Muscle layer of colon (tissue), 2 donors: ENCODE data around the gene AGPAT2.

Source experiments
- H3K27ac ChIP-seq: one replicate; pipeline ENCODE4 v1.7.0; 2013; ENCODE audit warnings: low read depth, mild to moderate bottlenecking, low read length, moderate library complexity
- H3K27me3 ChIP-seq, 2 donors: one replicate each; pipeline ENCODE4 v1.7.0; 2013; ENCODE audit warnings: low read length in 2 of 2, mild to moderate bottlenecking in 2 of 2; ENCODE audit not compliant: insufficient read depth in 2 of 2, control insufficient read depth in 1 of 2
- H3K36me3 ChIP-seq: one replicate; pipeline ENCODE4 v1.7.0; 2013; ENCODE audit warnings: mild to moderate bottlenecking, low read length; ENCODE audit not compliant: insufficient read depth
- H3K4me1 ChIP-seq: one replicate; pipeline ENCODE4 v1.7.0; 2013; ENCODE audit warnings: mild to moderate bottlenecking, low read length; ENCODE audit not compliant: insufficient read depth
- H3K4me3 ChIP-seq, 2 donors: one replicate each; pipeline ENCODE4 v1.7.0; 2013; ENCODE audit warnings: low read length in 2 of 2, low read depth in 1 of 2, mild to moderate bottlenecking in 1 of 2, moderate library complexity in 1 of 2
- H3K9ac ChIP-seq: one replicate; pipeline ENCODE4 v1.7.0; 2013; ENCODE audit warnings: low read length
- H3K9me3 ChIP-seq: one replicate; pipeline ENCODE4 v1.7.0; 2013; ENCODE audit warnings: mild to moderate bottlenecking, low read length
- donor health status: abdominal sarcoma.
- donor health status: Adenocarcinoma of cecum.

Gene AGPAT2

DNA sequence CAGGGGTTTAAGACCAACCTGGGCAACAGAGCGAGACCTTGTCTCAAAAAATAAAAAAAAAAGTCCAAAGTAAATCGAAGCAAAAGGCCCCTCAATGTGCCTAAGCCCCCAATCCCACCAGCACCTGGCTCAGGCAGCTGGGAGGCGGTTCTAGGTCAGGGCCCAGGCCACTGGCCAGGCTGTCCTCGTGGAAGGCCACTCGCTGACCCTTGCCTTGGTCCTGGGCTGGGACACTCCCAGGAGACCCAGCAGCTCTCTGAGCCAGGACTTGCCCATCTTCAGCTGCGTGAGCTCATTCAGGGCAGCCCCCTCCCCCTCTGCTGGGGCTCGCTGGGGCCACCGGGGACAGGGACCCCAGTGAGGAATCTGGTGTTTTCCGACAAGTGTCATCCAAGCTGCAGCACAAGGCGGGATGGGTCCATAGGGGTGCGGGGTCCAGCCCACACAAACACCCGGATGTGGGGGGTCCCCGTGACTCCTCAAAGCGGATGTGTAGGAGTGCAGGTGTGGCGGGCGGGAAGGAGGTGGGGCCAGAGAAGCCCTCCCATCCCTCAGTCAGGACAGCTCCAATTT is 4.0 kb downstream of the AGPAT2 start:
- Histone ChIP-seq H3K36me3 (no peaks in the 10 kb centered on the region), H3K4me3 (no peak overlapping the region), H3K9me3 (no peaks in the 10 kb centered on the region), H3K4me1 (peaks cover 21% of the 10 kb centered on the region), H3K27me3 (no peaks in the 10 kb centered on the region), H3K9ac (no peak overlapping the region), H3K27ac (no peak overlapping the region)

DNA sequence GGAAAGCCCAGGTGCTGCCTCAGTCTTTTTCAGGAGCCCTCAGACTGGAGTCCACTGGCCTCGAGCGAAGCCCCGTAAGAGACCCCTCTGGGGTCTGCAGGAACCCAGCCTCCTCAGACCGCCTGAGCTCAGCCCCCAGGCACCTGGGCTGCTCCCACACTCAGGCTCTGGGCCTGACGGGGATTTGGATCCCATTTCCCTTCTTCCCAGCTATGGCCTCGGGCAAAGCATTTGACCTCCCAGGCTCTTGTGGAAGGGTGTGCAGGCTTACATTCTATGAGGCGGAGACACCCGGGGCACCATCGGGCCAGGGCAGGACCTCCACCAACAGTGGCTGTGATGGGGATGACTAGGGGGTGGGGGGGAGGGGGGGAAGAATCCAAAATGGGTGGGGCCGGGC is 4.5 kb downstream of the AGPAT2 start:
- H3K4me3 ChIP-seq: no peak overlapping the region
- H3K9me3 ChIP-seq: no peaks in the 10 kb centered on the region
- no peak overlapping the region for H3K9ac ChIP-seq
- H3K36me3 ChIP-seq: no peaks in the 10 kb centered on the region
- H3K27ac ChIP-seq: no peak overlapping the region
- peaks cover 16% of the 10 kb centered on the region for H3K4me1 ChIP-seq
- H3K27me3 ChIP-seq: no peaks in the 10 kb centered on the region

DNA sequence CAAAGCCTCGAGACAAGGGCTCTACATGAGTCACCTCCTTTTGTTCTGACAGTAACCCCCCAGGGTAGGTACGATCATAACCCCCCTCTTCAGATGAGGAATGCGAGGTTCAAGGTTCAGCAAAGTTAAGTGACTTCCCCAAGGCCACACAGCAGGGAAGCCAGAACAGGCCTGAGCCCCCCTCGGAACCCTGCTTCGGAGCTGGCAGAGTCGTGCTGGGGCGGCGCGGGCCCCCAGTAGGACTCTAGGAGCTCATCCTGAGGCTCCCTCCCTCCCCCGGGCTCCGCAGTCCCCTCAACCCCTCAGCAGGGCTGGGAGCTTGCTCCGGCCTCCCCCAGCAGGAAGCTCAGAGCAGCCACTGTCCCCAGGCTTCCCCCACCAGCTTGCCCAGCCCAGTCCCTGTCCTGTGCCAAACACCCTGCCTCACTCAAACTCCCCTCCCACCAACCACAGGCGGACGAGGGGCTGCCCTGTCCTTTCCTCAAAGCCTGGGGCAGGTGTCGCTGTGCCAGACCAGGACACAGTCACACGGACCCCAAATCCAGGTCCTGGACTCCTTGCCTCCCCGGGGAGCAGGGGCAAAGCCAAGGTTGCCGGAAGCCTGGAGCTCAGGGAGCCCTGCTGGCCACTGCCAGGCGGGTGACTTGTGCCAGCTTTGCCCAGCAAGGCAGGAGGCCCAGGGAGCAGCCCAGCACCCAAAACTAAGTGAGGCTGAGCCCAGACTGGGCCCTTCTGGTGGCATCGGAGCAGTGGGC is 5.1 kb downstream of the AGPAT2 start:
- no peaks in the 10 kb centered on the region for H3K27me3 ChIP-seq
- H3K9me3 ChIP-seq: no peaks in the 10 kb centered on the region
- H3K4me1 ChIP-seq: peaks cover 16% of the 10 kb centered on the region
- no peak overlapping the region for H3K4me3 ChIP-seq
- no peak overlapping the region for H3K27ac ChIP-seq
- H3K9ac ChIP-seq: no peak overlapping the region
- no peaks in the 10 kb centered on the region for H3K36me3 ChIP-seq

DNA sequence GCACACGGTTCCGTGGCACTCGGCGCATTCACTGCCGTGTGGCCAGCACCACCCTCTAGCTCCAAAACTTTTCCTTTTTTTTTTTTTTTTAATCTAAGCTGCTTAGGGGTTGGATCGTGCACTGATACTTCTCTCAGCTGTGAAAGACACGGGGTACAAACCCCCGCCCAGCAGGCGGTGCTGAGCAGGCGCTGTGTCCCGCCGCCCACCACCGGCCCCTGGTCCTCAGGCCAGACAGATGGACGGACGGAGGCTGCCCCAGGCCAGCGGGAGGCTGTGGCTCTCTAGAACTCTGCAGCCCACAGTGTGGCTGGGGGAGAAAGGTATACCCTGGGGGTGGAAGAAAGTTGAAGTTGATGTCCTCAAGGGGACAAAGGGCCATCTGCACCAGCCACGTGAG is 6.2 kb downstream of the AGPAT2 start:
- H3K4me1 ChIP-seq: peaks cover 12% of the 10 kb centered on the region
- H3K36me3 ChIP-seq: no peaks in the 10 kb centered on the region
- H3K27me3 ChIP-seq: no peaks in the 10 kb centered on the region
- H3K9me3 ChIP-seq: no peaks in the 10 kb centered on the region
- H3K4me3 ChIP-seq: no peak overlapping the region
- H3K27ac ChIP-seq: no peak overlapping the region
- no peak overlapping the region for H3K9ac ChIP-seq

DNA sequence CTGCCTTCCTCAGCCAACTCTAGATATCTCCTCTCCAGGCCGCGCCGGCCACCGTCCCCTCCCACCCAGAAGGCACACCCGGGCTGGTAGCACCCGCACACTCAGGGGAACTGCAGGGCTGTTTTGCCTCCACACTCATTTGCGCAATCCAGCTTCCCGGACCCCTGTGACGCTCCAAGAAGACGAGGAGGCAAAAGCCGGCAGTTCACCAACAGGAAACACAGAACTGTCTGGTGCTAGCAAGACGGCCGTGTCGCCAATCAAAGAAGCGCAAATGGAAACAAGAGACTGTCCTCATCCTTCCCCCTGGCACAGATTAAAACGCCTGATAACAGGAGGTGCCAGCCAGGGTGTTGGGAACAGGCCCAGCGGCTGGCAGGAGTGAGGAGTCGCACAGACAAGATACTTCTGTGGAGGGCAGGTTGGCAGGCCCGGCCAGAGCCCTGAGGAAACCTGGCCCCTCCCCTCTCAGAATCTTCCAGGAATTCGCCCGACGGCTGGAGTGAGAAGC is 7.8 kb downstream of the AGPAT2 start:
- Histone ChIP-seq H3K27ac (no peak overlapping the region), H3K9me3 (no peaks in the 10 kb centered on the region), H3K9ac (no peak overlapping the region), H3K36me3 (no peaks in the 10 kb centered on the region), H3K27me3 (no peaks in the 10 kb centered on the region), H3K4me1 (no peaks in the 10 kb centered on the region), H3K4me3 (no peak overlapping the region)

DNA sequence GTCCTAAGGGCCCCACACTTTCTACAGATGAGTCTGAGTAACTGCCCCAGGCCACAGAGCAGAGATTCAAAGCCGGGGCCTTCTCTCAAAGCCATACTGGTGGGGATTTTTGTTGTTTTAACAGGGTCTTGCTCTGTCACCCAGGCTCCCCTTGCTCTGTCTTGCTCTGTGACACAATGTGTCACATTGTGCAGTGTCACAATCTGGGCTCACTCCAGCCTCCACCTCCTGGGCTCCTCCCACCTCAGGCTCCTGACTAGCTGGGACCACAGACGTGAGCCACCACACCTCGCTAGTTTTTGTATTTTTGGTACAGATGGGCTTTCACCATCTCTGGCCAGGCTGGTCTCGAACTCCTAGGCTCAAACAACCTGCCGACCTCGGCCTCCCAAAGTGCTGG is 8.6 kb downstream of the AGPAT2 start:
- Histone ChIP-seq H3K27ac (no peak overlapping the region), H3K36me3 (no peaks in the 10 kb centered on the region)

DNA sequence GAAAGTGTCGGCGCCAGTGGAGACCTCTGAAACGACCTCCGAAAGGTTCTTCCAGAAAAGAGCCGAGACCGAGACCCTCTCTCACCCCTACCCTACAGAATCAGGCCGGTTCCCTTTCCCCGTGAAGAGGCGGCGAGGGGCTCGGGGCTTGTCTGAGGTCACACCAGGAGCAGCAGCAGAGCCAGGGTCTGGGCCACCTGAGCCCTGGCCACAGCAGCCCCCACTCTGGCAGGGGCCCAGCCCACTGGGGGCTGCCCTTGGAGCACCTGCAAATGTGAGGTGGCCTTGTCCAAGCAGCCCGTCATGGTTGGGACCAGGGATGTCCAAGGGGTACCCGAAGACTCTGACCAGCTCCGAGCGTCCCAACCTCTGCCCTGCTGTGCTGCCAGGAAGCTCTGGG is 9.2 kb downstream of the AGPAT2 start:
- Histone ChIP-seq H3K4me1 (no peaks in the 10 kb centered on the region), H3K4me3 (no peak overlapping the region), H3K27ac (no peak overlapping the region), H3K9ac (no peak overlapping the region), H3K36me3 (no peaks in the 10 kb centered on the region), H3K9me3 (no peaks in the 10 kb centered on the region), H3K27me3 (no peaks in the 10 kb centered on the region)

More for the DNA sequence above, 8.6 kb downstream of the AGPAT2 start:
- H3K9me3 ChIP-seq: no peaks in the 10 kb centered on the region
- no peaks in the 10 kb centered on the region for H3K4me1 ChIP-seq
- no peak overlapping the region for H3K9ac ChIP-seq
- no peaks in the 10 kb centered on the region for H3K27me3 ChIP-seq
- H3K4me3 ChIP-seq: no peak overlapping the region

DNA sequence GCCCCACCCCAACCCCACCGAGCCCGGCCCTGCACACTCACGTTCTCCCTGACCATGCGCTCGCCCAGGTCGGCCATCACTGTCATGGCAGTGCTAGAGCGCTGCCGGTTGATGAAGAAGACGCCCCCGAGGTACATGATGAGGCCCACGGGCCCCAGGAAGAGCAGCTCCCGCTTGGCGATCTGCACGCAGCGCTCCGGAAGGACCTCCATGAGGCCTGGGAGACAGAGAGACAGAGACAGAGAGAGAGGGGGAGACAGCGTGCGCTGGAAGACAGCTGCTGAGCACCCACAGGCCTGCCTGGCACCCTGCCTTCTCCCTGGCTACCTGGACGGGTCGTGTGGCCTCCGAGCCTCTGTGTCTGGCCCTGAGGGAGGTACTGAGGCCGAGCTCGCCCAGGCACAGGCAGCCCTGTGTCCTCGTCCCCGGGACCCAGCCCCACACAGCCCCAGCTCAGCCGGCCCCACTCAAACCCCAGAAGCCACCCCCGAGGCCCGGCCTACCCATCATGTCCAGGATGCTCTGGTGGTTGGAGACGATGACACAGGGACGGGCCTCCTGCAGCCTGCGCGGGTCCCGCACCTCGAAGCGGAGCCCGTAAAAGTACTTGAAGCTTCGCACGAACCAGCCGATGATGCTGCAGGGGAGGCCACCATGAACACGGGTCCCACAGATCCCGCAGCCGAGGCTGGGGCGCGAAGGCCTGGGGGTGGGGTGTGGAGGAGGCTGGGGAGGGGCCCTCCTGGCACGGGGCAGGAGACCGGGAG is 10.2 kb downstream of the AGPAT2 start:
- Histone ChIP-seq H3K9ac (no peak overlapping the region), H3K9me3 (no peaks in the 10 kb centered on the region), H3K27me3 (no peaks in the 10 kb centered on the region), H3K4me1 (no peaks in the 10 kb centered on the region), H3K27ac (no peak overlapping the region), H3K4me3 (no peak overlapping the region), H3K36me3 (no peaks in the 10 kb centered on the region)

DNA sequence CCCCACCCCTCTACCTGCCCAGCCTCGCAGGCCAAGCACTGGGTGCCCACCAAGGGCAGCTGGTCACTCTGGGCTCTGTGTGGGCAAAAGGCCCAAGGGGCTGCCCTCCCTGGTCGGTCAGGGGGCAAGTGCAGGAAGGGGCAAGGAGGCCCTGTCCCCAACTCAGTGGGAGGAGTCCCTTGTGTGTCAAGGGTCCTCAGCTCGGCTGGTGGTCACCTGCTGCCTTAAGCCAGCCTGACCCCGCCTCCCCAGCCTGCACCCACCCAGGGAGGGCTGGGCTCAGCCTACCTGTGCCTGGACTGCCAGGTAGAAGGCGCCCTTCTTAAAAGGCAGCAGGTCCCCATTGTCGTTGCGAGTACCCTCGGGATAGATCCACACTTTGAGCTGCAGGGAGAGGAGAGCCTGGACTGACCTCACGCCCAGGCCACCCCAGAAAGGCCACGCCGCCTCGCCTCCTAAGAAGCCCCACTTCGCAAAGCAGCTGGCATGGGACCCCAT is 10.9 kb downstream of the AGPAT2 start:
- Histone ChIP-seq H3K36me3 (no peaks in the 10 kb centered on the region), H3K9ac (no peak overlapping the region), H3K27ac (no peak overlapping the region)

DNA sequence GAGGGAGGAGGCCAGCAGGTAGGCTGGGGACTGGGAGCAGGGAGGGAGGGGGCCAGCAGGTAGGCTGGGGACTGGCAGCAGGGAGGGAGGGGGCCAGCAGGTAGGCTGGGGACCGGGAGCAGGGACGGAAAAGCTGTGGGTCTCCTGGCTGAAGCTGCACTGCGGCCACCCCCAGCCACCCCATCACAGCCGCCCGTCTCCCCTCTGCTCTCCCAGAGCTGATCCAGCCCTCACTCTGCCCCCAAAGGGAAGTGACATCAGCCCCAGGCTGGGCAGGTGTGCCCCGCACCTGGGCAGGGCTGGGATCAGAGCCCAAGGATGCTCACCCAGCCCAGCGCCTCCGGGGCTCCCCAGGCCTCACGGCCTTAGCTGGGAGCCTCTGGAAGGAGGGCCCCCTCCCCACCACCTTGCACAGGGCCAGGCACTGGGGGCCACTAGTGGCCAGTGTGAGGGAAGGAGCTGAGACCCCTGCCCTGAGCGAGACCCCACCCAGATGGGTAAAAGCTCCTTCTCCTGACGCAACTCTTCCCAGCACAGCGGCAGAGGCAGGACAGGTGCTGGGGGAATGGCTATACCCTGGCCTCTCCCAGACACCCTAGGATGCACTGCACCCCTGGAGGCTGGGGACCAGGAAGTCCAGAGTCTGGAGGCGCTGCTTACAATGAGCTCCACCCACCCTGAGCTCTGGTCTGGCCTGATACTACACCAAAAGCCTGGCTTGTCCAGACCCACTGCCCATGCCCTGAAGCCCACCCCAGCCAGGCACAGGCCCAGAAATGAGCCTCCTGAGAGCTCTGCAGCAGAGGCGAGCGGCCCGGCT is 11.6 kb downstream of the AGPAT2 start:
- Histone ChIP-seq H3K36me3 (no peaks in the 10 kb centered on the region), H3K27ac (no peak overlapping the region), H3K4me1 (no peaks in the 10 kb centered on the region), H3K27me3 (peaks cover 0 to 6% of the 10 kb centered on the region in 2 donors), H3K4me3 (no peak overlapping the region), H3K9me3 (no peaks in the 10 kb centered on the region), H3K9ac (no peak overlapping the region)

More for the DNA sequence above, 10.9 kb downstream of the AGPAT2 start:
- no peaks in the 10 kb centered on the region for H3K4me1 ChIP-seq
- no peaks in the 10 kb centered on the region for H3K9me3 ChIP-seq
- H3K4me3 ChIP-seq: no peak overlapping the region
- peaks cover 0 to 2% of the 10 kb centered on the region in 2 donors for H3K27me3 ChIP-seq
